Muscle of leg (tissue), 11 donors: ENCODE results near the gene EIF4G3. TPM values are rescaled to one million over a fixed set of nuclear protein-coding genes. Genes with fewer than 3 reads are reported as not detected.

ENCODE experiments used
- DNase-seq: peaks from one replicate; pipeline ENCODE4 v3.0.0; 2013
- H3K27ac ChIP-seq: one replicate; pipeline ENCODE4 v1.5.1; 2013; ENCODE audit warnings: mild to moderate bottlenecking, low read length, control low read depth
- H3K27me3 ChIP-seq: one replicate; pipeline ENCODE4 v1.6.1; 2013; ENCODE audit warnings: low read length; ENCODE audit not compliant: control insufficient read depth, insufficient read depth
- H3K36me3 ChIP-seq: one replicate; pipeline ENCODE4 v1.6.1; 2013; ENCODE audit warnings: low read length; ENCODE audit not compliant: control insufficient read depth, insufficient read depth
- H3K4me1 ChIP-seq: one replicate; pipeline ENCODE4 v1.6.1; 2013; ENCODE audit warnings: low read length; ENCODE audit not compliant: control insufficient read depth, insufficient read depth
- H3K4me3 ChIP-seq: one replicate; pipeline ENCODE4 v1.5.1; 2013; ENCODE audit warnings: low read length, control low read depth
- H3K9me3 ChIP-seq: replicated peaks from 2 replicates; pipeline ENCODE4 v1.6.1; 2013; ENCODE audit warnings: low read depth, low read length; ENCODE audit not compliant: control insufficient read depth
- WGBS: methylation state at CpG from one replicate; pipeline ENCODE4 v1.1.5; 2013; ENCODE audit warnings: missing lambda C conversion rate; ENCODE audit not compliant: insufficient coverage; 5-methylcytosine and 5-hydroxymethylcytosine counted together
- polyA plus RNA-seq, 8 donors: library from polyadenylated mRNA; unstranded; fragments of 120-200 nt; gene quantifications; one replicate each; pipeline versions ENCODE4 v1.2.1 to v1.2.3, GENCODE V29; 2013; ENCODE audit warnings: inconsistent platforms in 1 of 8, low replicate concordance in 1 of 8; ENCODE audit not compliant: insufficient read length in 8 of 8, insufficient read depth in 1 of 8
- total RNA-seq: library from RNA; stranded (reverse); fragments of 120-200 nt; gene quantifications from one replicate; pipeline ENCODE4 v1.2.4, GENCODE V29; 2013

EIF4G3 gene
- total and polyA plus RNA-seq, 9 donors = 23.4 to 42.0 (median 34.0) TPM

DNA sequence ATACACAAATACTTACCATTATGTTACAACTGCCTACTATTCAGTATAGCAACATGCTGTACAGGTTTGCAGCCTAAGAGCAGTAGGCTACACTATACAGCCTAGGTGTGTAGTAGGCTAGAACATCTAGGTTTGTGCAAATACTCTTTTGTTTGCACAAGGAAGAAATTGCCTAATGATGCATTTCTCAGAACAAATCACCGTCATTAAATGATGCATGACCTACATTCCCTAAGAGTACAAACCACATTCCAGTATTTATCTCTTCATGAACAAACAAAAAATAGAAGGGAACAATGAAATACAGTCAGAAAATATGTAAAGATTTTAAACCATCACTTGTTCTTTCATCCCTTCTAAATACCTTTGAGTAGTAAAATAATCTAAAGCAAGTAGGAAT, 279.9 kb downstream of the EIF4G3 start:
- Histone ChIP-seq H3K4me1 (no peaks in the 10 kb centered on the region), H3K9me3 (no peaks in the 10 kb centered on the region), H3K36me3 (peaks cover 18% of the 10 kb centered on the region), H3K27me3 (no peaks in the 10 kb centered on the region), H3K27ac (no peak overlapping the region), H3K4me3 (no peak overlapping the region)
- no CpG with 5 or more reads among the region's 1 CpG for WGBS
- no peak for DNase-seq

DNA sequence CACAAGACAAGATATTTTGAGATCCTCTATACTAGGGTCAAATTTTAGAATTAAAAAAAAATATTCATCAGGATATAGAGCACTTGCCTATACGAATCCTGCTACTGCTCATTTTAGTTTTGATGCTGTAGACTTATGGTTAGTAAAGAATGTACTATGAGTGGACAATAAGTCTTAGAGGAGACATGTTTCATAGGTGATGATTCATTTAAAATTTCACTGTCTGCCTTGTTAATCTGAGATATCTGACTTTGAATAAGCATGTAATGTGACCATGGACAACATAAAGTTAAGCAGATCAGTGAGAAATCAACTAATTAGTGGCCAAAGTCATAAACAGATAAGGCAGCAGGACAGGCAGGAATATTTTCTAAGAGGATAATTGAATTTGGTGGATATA, 282.8 kb downstream of the EIF4G3 start:
- no peak for DNase-seq
- no peaks in the 10 kb centered on the region for H3K4me1 ChIP-seq
- H3K4me3 ChIP-seq = no peak overlapping the region
- WGBS = no CpG with 5 or more reads among the region's 1 CpG
- no peaks in the 10 kb centered on the region for H3K27me3 ChIP-seq
- peaks cover 18% of the 10 kb centered on the region for H3K36me3 ChIP-seq
- no peak overlapping the region for H3K27ac ChIP-seq
- H3K9me3 ChIP-seq = no peaks in the 10 kb centered on the region

DNA sequence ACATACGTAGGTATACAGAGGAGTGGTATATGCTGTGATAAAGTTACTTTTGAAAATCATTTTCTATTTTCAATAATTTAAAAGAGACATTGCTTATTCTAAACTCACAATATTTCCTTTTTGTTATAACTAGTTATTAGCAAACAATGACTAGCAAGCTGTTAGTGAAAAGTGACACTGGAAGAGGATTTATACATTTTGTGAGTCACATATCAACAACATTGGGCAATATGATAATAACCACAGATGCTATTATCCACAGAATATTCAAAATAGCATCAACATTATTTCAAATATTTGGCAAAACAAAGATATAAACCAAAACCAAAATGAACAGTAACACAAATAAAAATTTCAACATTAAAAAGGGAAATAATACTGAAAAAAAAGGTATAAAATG, 285.6 kb downstream of the EIF4G3 start:
- H3K27me3 ChIP-seq = no peaks in the 10 kb centered on the region
- H3K36me3 ChIP-seq = peaks cover 20% of the 10 kb centered on the region
- H3K27ac ChIP-seq = no peak overlapping the region
- no peaks in the 10 kb centered on the region for H3K4me1 ChIP-seq
- no CpG with 5 or more reads among the region's 1 CpG for WGBS
- no peaks in the 10 kb centered on the region for H3K9me3 ChIP-seq
- no peak overlapping the region for H3K4me3 ChIP-seq
- DNase-seq = no peak

DNA sequence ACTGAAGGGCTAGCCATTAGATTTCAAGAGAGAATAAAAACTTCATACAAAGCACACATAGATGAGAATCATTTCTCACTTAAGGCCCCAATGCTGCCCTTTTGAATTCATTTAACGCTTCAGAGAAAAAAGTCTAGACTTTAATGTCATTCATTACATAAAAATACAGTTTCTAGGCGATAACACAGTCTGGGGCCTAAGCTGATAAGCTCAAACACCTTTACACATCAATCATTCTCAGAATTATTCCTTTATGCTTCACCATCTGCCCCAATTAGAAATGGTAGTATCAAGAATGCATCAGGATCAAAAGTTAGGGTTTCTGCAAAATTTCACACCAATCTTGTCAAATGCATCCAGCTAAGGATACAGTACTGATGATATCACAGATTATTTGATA, 289.5 kb downstream of the EIF4G3 start:
- no peak overlapping the region for H3K4me3 ChIP-seq
- no peak overlapping the region for H3K27ac ChIP-seq
- peaks cover 14% of the 10 kb centered on the region for H3K36me3 ChIP-seq
- no peaks in the 10 kb centered on the region for H3K9me3 ChIP-seq
- H3K4me1 ChIP-seq = no peaks in the 10 kb centered on the region
- no peak for DNase-seq
- WGBS = 100% methylated on average over 1 of the region's 2 CpGs
- H3K27me3 ChIP-seq = no peaks in the 10 kb centered on the region

DNA sequence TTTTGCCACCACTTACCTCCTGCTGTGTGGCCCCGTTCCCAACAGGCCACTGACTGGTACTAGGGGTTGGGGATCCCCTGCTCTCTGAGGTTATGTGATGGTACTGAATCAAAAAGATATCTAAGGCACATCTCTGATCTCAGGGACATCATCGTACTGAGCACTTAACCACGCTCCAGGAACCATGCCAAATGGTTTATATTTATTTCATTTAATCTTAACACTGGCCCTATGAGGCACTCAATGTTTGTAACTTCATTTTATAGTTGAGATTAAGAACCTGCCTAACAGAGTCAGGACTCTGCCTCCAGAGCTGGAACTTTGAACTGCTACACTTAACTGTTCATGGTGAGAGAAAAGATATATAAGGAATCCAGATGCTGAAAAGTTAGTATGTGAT, 291.6 kb downstream of the EIF4G3 start:
- peaks cover 8% of the 10 kb centered on the region for H3K36me3 ChIP-seq
- no peak overlapping the region for H3K27ac ChIP-seq
- DNase-seq = no peak
- H3K4me3 ChIP-seq = no peak overlapping the region
- no peaks in the 10 kb centered on the region for H3K4me1 ChIP-seq
- H3K27me3 ChIP-seq = no peaks in the 10 kb centered on the region
- WGBS = no CpG with 5 or more reads among the region's 3 CpGs
- no peaks in the 10 kb centered on the region for H3K9me3 ChIP-seq

DNA sequence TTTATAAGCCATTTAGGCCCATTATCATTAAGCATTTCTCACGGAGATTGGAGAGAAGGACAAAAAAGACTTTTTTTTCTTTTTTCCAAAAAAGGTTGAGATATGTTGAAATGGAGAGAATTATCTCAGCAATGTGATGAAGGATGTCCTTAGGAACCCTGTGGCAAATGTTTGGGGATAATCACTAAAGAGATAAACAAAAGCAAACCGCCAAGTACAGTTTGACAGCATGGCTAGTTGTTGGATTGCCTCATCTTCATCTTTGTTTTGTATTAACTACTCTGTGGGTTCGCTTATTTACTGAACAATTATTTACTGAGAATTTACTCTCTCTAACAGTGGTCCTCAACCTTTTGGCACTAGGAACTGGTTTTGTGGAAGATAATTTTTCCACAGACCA, 292.2 kb downstream of the EIF4G3 start:
- no peak overlapping the region for H3K27ac ChIP-seq
- no peak overlapping the region for H3K4me3 ChIP-seq
- no peaks in the 10 kb centered on the region for H3K4me1 ChIP-seq
- H3K36me3 ChIP-seq = peaks cover 8% of the 10 kb centered on the region
- no peaks in the 10 kb centered on the region for H3K9me3 ChIP-seq
- no peak for DNase-seq
- no peaks in the 10 kb centered on the region for H3K27me3 ChIP-seq
- WGBS = no CpG with 5 or more reads among the region's 3 CpGs

DNA sequence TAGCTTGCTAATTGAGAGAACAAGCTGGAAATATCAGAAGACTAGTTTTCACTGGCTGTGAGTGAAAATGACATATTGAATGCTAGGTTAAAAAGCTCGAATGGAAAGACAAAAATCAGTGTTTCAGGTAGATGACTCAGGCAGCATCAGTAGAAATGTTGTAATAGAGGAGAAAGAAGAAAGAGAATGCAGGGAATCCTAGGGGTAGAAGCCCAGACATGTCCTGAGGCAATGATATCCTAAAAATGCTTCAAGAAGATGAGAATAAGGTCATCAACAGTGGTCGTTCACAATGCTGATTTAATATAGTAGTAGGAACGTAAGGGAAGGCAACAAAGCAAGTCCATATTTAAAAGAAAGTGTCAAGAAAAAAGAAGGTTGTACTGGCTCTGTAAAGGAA, 292.9 kb downstream of the EIF4G3 start:
- H3K9me3 ChIP-seq = no peaks in the 10 kb centered on the region
- no peak for DNase-seq
- no peaks in the 10 kb centered on the region for H3K27me3 ChIP-seq
- WGBS = 92% methylated on average over 1 of the region's 3 CpGs
- peaks cover 12% of the 10 kb centered on the region for H3K36me3 ChIP-seq
- H3K4me1 ChIP-seq = no peaks in the 10 kb centered on the region
- H3K27ac ChIP-seq = no peak overlapping the region
- H3K4me3 ChIP-seq = no peak overlapping the region

DNA sequence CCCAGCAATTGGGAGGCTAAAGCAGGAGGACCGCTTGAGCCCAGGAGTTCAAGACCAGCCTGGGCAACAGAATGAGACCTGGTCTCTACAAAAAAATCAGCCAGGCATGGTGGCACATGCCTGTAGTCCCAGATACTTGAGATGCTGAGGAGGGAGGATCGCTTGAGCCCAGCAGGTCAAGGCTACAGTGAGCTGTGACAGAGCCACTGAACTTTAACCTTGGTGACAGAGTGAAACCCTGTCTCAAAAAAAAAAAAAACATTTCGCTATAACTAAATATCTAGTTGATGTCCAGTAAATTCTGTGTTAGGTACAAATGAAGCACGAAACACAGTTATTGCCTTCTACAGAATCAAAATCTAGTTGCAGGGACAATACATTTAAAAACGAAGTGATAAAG, 293.9 kb downstream of the EIF4G3 start:
- H3K36me3 ChIP-seq = peaks cover 15% of the 10 kb centered on the region
- no peaks in the 10 kb centered on the region for H3K9me3 ChIP-seq
- H3K27me3 ChIP-seq = no peaks in the 10 kb centered on the region
- no peaks in the 10 kb centered on the region for H3K4me1 ChIP-seq
- H3K27ac ChIP-seq = no peak overlapping the region
- H3K4me3 ChIP-seq = no peak overlapping the region
- no peak for DNase-seq
- WGBS = 87% methylated on average over 2 of the region's 5 CpGs

DNA sequence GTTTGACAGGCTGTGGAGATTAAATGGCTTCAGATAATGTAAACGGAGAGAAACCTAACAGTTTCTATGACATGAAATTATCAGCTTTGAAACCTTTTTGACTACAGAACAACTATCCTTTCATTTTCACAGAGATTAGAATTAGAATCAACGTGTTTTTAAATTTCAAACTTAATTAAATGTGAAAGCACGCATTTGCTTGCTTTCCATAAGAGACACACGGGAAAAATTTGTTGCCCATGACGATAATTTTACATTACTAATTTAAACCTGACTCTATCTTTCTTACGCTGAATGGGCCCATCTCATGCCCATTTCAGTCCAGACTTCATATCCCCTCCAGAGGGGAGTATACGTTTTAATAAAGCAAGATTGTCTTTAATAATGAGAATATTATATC, 297.9 kb downstream of the EIF4G3 start:
- H3K4me1 ChIP-seq = no peaks in the 10 kb centered on the region
- H3K27me3 ChIP-seq = no peaks in the 10 kb centered on the region
- no peak overlapping the region for H3K4me3 ChIP-seq
- no peak overlapping the region for H3K27ac ChIP-seq
- DNase-seq = no peak
- peaks cover 13% of the 10 kb centered on the region for H3K36me3 ChIP-seq
- 100% methylated on average over 4 of the region's 7 CpGs for WGBS
- no peaks in the 10 kb centered on the region for H3K9me3 ChIP-seq

DNA sequence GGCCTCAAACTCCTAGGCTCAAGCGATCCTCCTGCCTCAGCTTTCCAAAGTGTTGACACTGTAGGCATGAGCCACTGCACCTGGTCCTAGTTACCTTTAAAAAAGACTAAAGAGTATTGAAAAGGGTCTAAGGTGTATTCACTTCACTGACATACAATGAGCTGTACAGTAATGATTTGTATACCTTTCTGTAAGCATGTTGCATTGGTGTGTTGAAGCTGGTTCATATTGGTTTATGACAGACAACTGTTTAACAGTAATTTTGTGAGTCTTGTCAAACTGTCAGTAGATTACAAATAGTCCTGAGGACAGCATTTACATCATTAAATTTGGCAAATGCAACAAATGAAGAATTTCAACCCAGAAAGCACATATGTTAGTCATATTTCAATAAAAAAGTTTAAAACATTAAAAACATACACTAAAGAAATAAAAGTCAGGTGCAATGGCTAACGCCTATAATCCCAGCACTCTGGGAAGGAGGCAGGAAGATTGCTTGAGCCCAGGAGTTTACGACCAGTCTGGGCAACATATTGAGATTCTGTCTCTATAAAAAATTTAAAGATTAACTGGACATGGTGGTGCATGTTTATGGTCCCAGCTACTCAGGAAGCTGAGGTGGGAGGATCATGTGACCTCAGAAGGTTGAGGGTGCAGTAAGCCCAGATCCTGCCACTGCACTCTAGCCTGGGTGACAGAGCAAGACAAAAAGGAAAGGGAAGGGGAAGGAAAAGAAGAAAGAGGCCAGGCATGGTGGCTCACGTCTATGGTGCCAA, 301.3 kb downstream of the EIF4G3 start:
- WGBS = 68% methylated on average over 2 of the region's 4 CpGs
- H3K27ac ChIP-seq = no peak overlapping the region
- no peaks in the 10 kb centered on the region for H3K9me3 ChIP-seq
- H3K36me3 ChIP-seq = peaks cover 10% of the 10 kb centered on the region
- H3K4me3 ChIP-seq = no peak overlapping the region
- DNase-seq = no peak
- no peaks in the 10 kb centered on the region for H3K27me3 ChIP-seq
- no peaks in the 10 kb centered on the region for H3K4me1 ChIP-seq

DNA sequence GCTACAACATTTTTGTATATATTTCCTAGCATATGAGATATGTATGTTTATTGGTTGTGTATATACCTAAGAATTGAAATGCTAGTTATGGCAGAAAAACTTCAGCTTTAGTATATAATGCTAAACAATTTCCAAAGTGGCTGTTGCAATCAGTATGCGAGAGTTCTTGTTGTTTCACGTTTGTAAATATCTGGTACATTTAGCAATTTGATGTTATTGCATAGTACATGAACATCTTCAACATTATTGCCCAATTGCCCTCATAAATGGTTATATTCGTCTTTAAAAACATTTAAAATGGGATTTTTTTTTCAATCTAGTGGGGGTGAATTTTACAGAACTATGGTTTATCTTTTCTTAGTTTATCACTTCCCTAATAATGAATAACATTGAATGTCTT, 303.4 kb downstream of the EIF4G3 start:
- Histone ChIP-seq H3K4me1 (no peaks in the 10 kb centered on the region), H3K36me3 (peaks cover 4% of the 10 kb centered on the region), H3K27me3 (no peaks in the 10 kb centered on the region), H3K9me3 (no peaks in the 10 kb centered on the region), H3K27ac (no peak overlapping the region), H3K4me3 (no peak overlapping the region)
- no CpG with 5 or more reads among the region's 3 CpGs for WGBS
- DNase-seq = no peak
